MG63 (cell line): ENCODE measurements around the gene EXT2. TPM values are rescaled to one million over a fixed set of nuclear protein-coding genes. Genes with fewer than 3 reads are reported as not detected.

Experiments used
- DNase-seq: peaks from one replicate; pipeline ENCODE4 v3.0.0-alpha.2; 2020
- H3K27me3 ChIP-seq: fragments of 250-450 bp; sonication (Bioruptor Pico); 2 replicates; pipeline ENCODE4 v1.5.1; 2020; ENCODE audit warnings: mild to moderate bottlenecking, moderate library complexity
- H3K36me3 ChIP-seq: fragments of 250-450 bp; sonication (Bioruptor Pico); 2 replicates; pipeline ENCODE4 v1.5.1; 2020; ENCODE audit warnings: mild to moderate bottlenecking, moderate library complexity
- H3K4me3 ChIP-seq: fragments of 250-450 bp; sonication (Bioruptor Pico); 2 replicates; pipeline ENCODE4 v1.5.1; 2020; ENCODE audit warnings: mild to moderate bottlenecking, moderate library complexity
- H3K9me3 ChIP-seq: fragments of 250-450 bp; sonication (Bioruptor Pico); 2 replicates; pipeline ENCODE4 v1.5.1; 2020; ENCODE audit warnings: mild to moderate bottlenecking, moderate library complexity
- total RNA-seq: library from RNA; depleted of rRNA; stranded (reverse); fragments of >200 nt; shearing (Covaris generic); gene quantifications from 2 replicates; pipeline ENCODE4 v1.2.3, GENCODE V29; 2014; ENCODE audit warnings: low replicate concordance

The EXT2 gene
- total RNA-seq, 1 experiment from 2014 or later: 179 TPM

DNA sequence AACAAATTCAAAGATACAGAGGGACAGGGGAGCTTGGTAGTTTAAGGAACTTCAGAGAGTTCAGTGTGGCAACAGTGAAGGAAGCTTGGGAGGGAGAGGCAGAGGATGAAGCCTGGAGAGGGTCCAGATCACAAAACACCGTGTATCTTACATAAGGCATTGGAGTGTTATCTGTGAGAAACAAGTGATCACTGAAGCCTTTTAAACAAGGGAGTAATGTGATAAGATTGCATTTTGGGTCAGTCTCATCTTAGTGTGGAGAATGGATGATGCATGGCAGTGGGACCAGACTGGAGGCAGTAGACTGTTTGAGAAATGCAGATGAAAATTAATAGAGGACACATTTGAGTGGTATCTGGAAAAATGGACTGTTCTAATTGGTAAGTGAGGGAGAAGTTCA lies 79.4 kb downstream of the EXT2 start:
- H3K4me3 ChIP-seq: no peak overlapping the region
- H3K36me3 ChIP-seq: peaks cover 3% of the 10 kb centered on the region; the same call in 1 of the 2 replicates
- no peaks in the 10 kb centered on the region for H3K27me3 ChIP-seq
- no peak for DNase-seq
- H3K9me3 ChIP-seq: no peaks in the 10 kb centered on the region

DNA sequence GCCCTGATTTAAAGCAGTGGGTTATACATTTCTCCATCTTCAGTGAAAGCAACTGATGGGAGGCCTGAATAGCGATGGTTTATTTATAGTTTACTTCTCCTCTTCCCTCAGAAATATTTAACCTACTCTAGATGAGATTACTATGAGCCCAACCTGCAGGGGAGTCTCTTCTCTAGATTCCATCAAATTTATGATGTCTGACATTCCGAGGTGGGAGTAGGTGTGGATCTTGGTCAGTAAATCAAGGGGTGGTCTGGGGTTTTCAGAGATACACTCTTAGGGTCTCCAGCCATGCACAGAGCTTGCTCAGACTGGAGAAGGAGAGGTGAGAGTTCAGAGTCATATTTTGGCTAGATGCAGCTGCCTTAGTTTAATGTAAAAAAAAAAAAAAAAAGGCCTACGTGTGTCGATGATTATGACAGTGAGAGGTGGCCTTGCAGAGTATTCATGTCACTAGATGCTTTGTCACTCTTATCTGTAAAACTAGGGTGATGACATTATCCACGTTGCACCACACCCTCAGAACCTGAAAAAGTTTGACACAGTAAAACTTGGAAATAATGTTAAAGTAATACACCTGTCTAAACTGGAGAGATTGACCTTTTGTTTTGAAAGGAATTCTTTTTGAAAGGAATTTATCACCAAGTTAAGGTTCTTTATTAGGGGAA lies 81.2 kb downstream of the EXT2 start:
- H3K9me3 ChIP-seq: no peaks in the 10 kb centered on the region
- no peak for DNase-seq
- H3K4me3 ChIP-seq: no peak overlapping the region
- no peaks in the 10 kb centered on the region for H3K27me3 ChIP-seq
- H3K36me3 ChIP-seq: peaks cover 3% of the 10 kb centered on the region; the same call in 1 of the 2 replicates

DNA sequence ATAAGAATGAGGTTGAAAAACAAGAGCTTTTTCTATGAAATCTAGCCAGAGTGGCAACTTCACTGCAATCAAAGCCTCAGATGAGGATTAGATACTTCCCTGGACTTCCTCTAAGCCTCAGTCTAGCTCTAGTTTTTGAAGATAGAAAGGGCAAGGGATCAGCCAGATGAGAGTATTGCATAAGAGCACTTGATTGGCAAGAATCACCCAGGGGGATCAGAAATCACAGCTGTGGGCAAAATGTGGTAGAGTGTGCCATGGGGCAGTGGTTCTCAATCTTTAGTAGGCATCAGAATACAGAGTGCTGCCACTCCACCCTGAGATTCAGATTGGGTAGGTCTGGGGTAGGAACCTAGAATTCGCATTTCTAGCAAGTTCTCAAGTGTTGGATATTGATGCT lies 82.4 kb downstream of the EXT2 start:
- no peak for DNase-seq
- peaks cover 2% of the 10 kb centered on the region; the same call in 1 of the 2 replicates for H3K9me3 ChIP-seq
- no peak overlapping the region for H3K4me3 ChIP-seq
- H3K27me3 ChIP-seq: no peaks in the 10 kb centered on the region
- H3K36me3 ChIP-seq: peaks cover 2% of the 10 kb centered on the region; the same call in 1 of the 2 replicates

DNA sequence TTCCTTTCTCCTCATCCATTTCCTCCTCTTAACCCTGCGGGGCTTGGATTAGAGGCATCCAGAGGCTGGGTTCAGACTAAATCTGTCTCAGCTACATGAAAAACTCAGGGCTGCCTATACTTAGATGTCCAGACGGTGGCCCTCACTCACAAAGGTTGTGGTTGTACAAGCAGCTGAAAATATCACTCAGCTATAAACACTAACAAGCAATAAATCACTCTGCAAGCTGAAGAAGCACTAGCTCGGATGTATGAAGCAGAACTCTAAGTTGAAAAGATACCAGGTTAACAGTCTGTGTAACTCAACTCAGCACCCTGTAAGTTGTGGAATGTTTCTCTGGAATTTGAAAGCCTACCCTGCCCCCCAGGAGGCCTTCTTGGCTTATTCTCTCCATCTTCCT lies 82.9 kb downstream of the EXT2 start:
- Histone ChIP-seq H3K36me3 (no peaks in the 10 kb centered on the region), H3K27me3 (no peaks in the 10 kb centered on the region), H3K9me3 (peaks cover 4% of the 10 kb centered on the region; the same call in 1 of the 2 replicates), H3K4me3 (no peak overlapping the region)
- no peak for DNase-seq

DNA sequence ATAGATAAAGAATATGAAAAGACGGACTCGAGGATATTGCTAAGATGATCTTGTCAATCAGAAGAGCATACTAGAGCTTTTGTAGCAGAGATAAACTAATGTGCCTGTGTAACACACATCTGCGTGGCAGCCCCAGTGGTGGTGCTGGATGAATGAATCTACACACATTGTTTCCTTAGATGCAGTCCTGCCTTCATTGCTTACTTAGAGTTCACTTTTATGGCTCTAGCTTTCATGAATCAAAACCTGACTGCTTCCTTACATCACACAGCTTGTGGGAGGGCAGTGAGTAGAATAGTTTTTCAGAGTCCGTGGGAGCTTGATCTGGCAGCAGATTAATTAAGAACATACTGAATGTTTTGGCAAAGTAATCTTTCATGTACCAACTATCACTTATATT lies 83.7 kb downstream of the EXT2 start:
- H3K36me3 ChIP-seq: no peaks in the 10 kb centered on the region
- H3K27me3 ChIP-seq: no peaks in the 10 kb centered on the region
- DNase-seq: no peak
- peaks cover 4% of the 10 kb centered on the region; the same call in 1 of the 2 replicates for H3K9me3 ChIP-seq
- H3K4me3 ChIP-seq: no peak overlapping the region

DNA sequence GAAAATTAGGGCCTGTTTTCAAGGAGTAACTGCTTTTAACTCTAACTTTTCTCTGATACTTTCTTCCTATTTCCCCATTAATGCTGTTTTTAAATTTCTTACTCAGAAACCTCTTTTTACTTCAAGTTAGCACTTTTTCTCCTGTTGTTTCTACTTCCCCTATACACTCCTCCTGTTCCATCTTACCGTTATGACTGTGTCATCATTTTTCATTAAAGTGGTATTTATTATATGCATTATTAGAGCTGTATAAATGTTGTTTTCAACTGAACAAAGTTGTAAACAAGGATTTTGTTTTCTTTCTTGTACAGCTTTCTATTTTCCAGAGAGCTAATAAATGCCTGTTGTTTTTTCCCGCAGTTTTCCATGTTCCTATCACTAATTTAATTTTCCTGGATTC lies 84.6 kb downstream of the EXT2 start:
- no peaks in the 10 kb centered on the region for H3K36me3 ChIP-seq
- H3K4me3 ChIP-seq: no peak overlapping the region
- no peak for DNase-seq
- H3K9me3 ChIP-seq: peaks cover 4% of the 10 kb centered on the region; the same call in 1 of the 2 replicates
- no peaks in the 10 kb centered on the region for H3K27me3 ChIP-seq

DNA sequence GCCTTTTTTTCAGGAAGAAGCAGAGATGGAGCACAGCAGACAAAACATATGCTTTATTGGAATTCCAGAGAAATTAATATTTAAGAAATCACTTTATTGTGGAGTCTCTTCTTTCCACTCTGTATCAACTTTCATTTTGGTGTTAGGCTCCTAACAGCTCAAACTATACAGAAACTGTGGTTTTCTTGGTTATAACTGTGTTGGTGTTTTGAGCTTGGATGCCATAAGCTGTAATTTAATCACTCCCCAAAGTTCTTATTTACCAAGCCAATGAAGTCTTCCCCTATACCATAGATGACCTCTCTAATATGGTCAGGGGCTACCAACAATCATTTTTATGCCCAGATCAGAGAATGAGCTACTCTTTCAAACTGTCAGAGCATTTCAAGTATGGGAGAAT lies 90.0 kb downstream of the EXT2 start:
- no peak for DNase-seq
- peaks cover 6% of the 10 kb centered on the region for H3K36me3 ChIP-seq
- no peaks in the 10 kb centered on the region for H3K27me3 ChIP-seq
- peaks cover 17% of the 10 kb centered on the region for H3K9me3 ChIP-seq
- H3K4me3 ChIP-seq: no peak overlapping the region

DNA sequence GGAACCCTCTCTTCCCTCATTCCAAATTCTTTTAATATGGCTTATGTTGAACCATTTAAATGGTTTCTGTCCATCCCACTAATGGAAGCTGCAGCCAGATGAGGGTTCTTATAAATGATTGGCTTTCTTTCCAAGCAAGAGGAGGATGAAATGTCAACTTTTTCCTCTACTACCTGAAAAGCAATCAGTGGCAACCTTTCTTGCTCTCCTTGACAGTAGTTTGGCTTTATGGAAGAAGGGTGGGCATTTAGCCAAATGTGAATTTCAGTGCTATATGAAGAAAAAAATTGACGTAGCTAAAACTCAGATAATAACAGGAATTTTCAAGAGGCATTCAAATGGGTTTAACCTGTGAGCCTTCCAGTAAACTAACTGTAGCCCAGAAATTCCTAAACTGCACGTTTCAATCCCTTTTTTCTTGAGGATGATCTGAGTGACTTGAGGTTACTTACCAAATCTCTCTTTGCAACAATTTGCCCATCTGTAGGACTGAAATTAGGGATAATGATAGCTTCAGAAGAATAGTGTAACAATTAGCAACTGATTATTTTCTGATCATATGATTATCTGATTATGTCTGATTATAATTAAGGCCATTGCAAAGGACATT lies 90.9 kb downstream of the EXT2 start:
- Histone ChIP-seq H3K27me3 (no peaks in the 10 kb centered on the region), H3K36me3 (peaks cover 6% of the 10 kb centered on the region), H3K4me3 (no peak overlapping the region), H3K9me3 (peaks cover 17% of the 10 kb centered on the region)
- DNase-seq: no peak

DNA sequence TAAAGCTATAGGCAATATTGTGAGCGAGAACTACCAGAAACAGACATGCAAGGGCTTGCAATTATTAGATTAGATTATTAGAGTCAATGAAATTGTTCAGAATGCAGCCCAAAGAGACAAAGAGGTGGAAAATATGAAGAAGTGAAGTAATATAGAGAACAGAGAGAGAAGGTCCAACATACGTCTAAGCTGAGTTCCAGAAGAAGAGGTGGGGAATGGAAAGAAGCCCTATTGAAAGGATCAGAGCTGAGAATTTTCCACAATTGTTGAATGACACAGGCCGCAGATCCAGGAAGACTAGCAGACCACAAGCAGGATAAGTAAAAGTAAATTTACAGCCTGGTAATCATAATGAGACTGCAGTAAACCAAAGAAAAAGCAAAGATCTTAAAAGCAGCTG lies 93.2 kb downstream of the EXT2 start:
- Histone ChIP-seq H3K4me3 (no peak overlapping the region), H3K36me3 (peaks cover 6% of the 10 kb centered on the region), H3K9me3 (peaks cover 13% of the 10 kb centered on the region), H3K27me3 (no peaks in the 10 kb centered on the region)
- no peak for DNase-seq

DNA sequence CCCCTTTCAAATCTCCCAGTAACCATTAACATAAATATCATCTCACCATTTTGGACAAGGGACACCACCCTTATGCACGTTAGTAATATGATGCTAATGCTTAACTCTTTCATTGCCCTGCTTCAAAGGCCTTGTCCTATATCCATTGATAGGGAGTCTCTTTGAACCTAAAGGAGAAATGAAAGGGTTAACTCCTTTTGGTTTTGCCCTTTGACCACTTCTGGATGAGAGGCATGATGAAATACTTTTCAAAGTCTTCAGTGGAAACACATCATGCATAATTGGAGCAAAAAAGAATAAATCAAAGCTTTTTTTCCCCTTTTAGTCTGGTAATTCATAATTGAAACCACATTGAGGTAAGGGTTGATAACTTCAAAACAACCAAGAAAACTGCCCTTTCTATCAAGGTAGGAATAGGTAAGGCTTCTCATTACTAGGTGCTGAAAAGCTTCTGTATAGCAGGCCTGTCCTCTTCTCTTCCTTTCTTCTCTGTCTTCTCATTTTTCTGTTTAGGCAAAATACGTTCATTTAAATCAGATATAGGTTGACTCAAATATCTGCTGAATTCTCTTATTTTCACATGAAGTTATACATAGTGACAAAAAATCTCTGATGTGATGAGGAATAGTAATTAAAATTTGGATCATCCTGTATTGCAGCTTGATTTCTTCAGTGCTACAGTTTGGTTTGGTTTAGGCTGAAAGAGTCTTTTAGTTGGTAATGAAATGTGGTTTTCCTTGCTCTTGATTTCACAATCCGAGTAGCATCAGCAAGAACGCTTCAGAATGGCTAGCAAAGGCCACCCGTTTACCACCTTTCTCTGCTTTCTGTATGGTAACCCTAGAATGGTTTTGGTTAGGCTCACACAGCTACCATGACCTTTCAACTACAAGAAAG lies 94.8 kb downstream of the EXT2 start:
- no peaks in the 10 kb centered on the region for H3K27me3 ChIP-seq
- H3K36me3 ChIP-seq: peaks cover 11% of the 10 kb centered on the region
- H3K9me3 ChIP-seq: peaks cover 13% of the 10 kb centered on the region
- H3K4me3 ChIP-seq: no peak overlapping the region
- no peak for DNase-seq

DNA sequence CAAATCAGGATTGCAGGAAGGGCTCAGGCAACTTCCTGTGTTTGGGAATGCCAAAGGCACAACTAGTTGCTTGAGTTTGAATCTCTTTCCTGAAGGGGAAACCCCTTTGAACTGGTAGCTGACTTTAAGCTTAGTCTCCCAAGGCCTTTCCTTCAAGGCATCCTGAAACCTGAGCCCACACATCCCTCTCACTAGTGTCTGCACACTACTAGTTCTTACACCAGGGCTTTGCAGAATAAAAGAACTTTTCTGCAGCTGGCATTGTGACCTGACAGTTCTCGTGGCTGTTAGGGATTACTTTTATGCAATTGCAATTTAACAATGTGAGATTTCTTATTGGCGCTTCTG lies 95.4 kb downstream of the EXT2 start:
- H3K27me3 ChIP-seq: no peaks in the 10 kb centered on the region
- no peak for DNase-seq
- peaks cover 11% of the 10 kb centered on the region for H3K36me3 ChIP-seq
- peaks cover 13% of the 10 kb centered on the region for H3K9me3 ChIP-seq
- H3K4me3 ChIP-seq: no peak overlapping the region

DNA sequence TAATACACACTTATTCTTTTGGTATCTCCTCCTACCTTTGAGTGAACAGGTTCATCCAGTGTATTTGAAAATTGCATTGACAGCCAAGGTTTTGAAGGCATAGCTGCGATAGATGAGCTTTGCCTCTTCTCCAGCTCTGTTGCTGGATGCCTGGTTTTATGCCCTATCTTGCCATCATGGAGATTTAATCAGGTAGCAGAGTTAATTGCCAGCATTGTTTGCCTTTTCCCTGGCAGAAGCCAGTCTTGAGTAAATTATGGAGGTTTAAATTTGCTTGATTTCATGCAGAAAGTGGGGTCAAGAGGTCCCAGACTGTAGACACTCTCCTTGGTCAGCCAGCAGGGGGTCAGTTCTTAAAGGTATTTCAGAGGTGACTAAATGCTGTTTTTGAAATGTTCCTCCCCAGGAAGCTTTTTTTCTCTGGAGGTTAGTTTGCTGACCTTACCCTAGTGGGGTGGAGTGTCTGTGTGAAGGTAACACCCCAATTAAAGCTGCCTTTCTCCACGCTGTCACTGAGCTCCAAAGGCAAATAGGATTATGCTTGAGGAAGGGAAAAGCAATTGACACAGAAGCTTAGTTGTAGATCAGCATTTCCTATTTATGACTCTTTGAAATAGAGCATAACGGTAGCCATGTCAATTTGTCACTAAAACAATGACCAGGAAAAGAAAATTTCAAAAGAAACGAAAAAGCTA lies 96.0 kb downstream of the EXT2 start:
- Histone ChIP-seq H3K27me3 (no peaks in the 10 kb centered on the region), H3K9me3 (peaks cover 13% of the 10 kb centered on the region), H3K36me3 (peaks cover 11% of the 10 kb centered on the region), H3K4me3 (no peak overlapping the region)
- no peak for DNase-seq

DNA sequence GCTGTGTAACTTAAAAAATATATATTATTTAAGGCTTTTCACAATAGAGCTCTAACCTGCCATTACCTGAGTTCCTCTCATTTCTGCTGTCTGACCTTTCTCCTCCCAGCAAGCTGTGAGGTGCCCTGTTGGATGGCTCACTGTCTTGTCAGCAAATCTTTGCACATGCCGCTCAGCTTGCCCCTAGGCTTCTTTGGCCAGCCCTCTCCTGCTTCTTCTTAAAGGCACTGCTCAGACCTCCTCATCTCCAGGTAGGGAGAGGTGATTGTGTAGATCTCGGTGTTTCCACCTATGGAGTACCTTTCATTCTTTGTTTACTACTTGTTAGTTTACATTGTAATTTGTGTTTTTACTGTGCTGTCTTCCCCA lies 96.5 kb downstream of the EXT2 start:
- H3K4me3 ChIP-seq: no peak overlapping the region
- peaks cover 11% of the 10 kb centered on the region for H3K36me3 ChIP-seq
- H3K9me3 ChIP-seq: peaks cover 13% of the 10 kb centered on the region
- no peaks in the 10 kb centered on the region for H3K27me3 ChIP-seq
- no peak for DNase-seq

DNA sequence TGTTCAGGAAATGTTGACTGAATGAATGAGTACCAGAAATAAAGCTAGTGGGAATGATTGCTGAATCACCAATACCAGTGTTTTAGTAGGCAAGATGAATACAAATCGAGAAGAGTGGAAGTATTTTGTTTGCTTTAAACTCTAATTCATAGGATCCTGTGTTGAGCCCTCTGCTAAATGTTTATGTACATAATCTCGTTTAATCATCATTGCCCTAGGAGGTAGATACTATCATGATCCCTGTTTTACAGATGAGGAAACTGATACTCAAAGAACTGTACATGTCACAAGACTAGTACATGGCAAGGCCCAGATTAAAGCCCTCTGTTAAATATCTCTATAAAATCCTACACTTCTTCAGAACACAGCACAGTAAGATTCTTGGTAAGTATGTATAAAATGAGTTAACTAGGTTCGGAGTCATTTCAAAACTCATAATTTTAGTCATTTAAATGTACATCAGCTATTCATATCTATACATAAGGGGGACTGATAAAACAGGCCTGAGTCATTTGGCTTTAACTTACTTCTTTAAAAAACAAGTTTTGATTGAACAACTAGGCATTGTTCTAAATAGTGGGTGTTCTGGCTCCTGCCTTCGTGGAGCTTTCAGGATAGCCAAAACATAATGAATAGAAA lies 97.1 kb downstream of the EXT2 start:
- DNase-seq: no peak
- Histone ChIP-seq H3K4me3 (no peak overlapping the region), H3K9me3 (peaks cover 13% of the 10 kb centered on the region), H3K27me3 (no peaks in the 10 kb centered on the region), H3K36me3 (peaks cover 11% of the 10 kb centered on the region)

DNA sequence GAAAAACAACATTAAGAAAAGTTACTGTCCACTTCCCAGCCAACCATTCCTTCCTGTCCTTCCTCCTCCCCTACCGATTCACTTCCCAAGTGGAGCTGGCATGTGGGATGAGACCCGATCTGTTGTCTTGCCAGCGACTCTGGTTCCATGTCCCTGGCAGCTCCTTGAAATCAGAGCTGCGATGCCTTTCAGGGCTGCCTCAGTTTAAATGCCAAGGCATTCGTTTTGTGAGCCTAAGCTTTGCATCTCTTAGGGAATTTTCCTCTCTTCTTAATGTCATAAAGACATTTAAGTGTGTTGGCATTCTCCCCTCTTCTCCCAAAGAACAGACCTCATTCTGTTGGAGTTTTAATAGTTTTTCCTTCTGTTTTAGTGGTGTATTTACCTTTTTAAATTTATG lies 98.4 kb downstream of the EXT2 start:
- peaks cover 11% of the 10 kb centered on the region for H3K36me3 ChIP-seq
- DNase-seq: no peak

DNA sequence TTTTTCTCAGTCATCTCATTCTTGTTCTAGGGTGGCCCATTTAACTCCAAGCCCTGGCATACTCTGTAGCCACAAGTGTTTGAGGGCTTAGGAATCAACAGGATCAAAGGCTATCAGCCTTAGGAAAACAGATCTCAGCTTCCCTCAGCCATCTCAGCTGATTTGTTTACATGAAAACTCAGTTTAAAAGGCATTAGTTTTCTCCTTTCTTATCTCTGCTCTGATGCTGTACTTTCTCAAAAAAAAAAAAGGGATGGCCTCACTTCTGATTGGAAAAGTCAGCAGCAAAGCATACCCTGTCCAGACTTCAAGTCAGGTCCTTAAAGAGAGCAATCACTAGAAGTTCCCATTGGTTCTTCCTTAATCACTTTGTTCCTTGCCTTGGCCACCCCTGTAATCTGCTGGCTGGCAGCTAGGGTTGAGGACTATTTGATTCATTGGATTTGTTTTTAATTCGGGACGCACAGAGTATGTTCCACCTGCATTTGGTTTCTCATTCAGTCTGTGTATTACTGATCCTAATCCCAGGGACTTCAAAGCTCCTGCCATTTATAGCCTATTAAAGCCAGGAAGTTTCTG lies 102.8 kb downstream of the EXT2 start:
- no peak overlapping the region for H3K4me3 ChIP-seq
- no peak for DNase-seq
- H3K36me3 ChIP-seq: peaks cover 8% of the 10 kb centered on the region
- no peaks in the 10 kb centered on the region; the same call in 1 of the 2 replicates for H3K9me3 ChIP-seq
- no peaks in the 10 kb centered on the region for H3K27me3 ChIP-seq

More for the DNA sequence above, 98.4 kb downstream of the EXT2 start:
- Histone ChIP-seq H3K27me3 (no peaks in the 10 kb centered on the region), H3K9me3 (peaks cover 5% of the 10 kb centered on the region; the same call in 1 of the 2 replicates), H3K4me3 (no peak overlapping the region)
